Activated CD8-positive, alpha-beta T cell treated with anti-CD3 and anti-CD28 coated beads for 36 hours (primary cell): ENCODE data around the gene TMEM234. TPM values are rescaled to one million over a fixed set of nuclear protein-coding genes. Genes with fewer than 3 reads are reported as not detected.

Experiments
- ATAC-seq: fragments of 200-7000 bp; cut with Tn5 transposase; one replicate; pipeline ENCODE4 v1.10.0; 2021; ENCODE audit warnings: mild to moderate bottlenecking, moderate library complexity
- CTCF ChIA-PET: fragments of 350-600 bp; sonication (Branson Sonifier 250); formaldehyde crosslinking; loops from one replicate; lab custom pipeline; 2021; ENCODE audit warnings: antibody characterized with exemption; lab: Charles Lee
- POLR2A ChIA-PET: fragments of 350-600 bp; sonication (Branson Sonifier 250); formaldehyde crosslinking; loops from one replicate; lab custom pipeline; 2021; ENCODE audit warnings: antibody characterized with exemption; lab: Charles Lee
- DNase-seq: peaks from one replicate; pipeline ENCODE4 v3.0.0-alpha.2; 2020
- H3K27ac Mint-ChIP-seq: one replicate; pipeline ENCODE4 v1.8.0; 2021; ENCODE audit warnings: mild to moderate bottlenecking, mixed read lengths
- H3K27me3 Mint-ChIP-seq: one replicate; pipeline ENCODE4 v1.8.0; 2021; ENCODE audit warnings: mixed read lengths
- H3K36me3 Mint-ChIP-seq: one replicate; pipeline ENCODE4 v1.8.0; 2021; ENCODE audit warnings: low read depth, mixed read lengths
- H3K4me1 Mint-ChIP-seq: one replicate; pipeline ENCODE4 v1.8.0; 2021; ENCODE audit warnings: low read depth, mixed read lengths
- H3K4me3 Mint-ChIP-seq: one replicate; pipeline ENCODE4 v1.8.0; 2021; ENCODE audit warnings: mild to moderate bottlenecking, moderate library complexity, mixed read lengths
- H3K9me3 Mint-ChIP-seq: one replicate; pipeline ENCODE4 v1.8.0; 2021; ENCODE audit warnings: mixed read lengths
- CTCF ChIP-seq: fragments of 200-600 bp; IDR thresholded peaks from one replicate; pipeline ENCODE4 v1.8.0; 2022; ENCODE audit warnings: antibody characterized with exemption, mild to moderate bottlenecking
- intact Hi-C: fragments of 100-400 bp; cut with micrococcal nuclease; formaldehyde crosslinking; loops from one replicate; pipeline ENCODE4 v1.10.0; 2022
- total RNA-seq, 2 experiments: library from RNA; stranded (reverse); gene quantifications; one replicate each; pipeline ENCODE4 v1.2.3, GENCODE V29; 2021

The TMEM234 gene
- total RNA-seq, 2 experiments from 2014 or later, result 6.9 to 7.7 TPM

DNA sequence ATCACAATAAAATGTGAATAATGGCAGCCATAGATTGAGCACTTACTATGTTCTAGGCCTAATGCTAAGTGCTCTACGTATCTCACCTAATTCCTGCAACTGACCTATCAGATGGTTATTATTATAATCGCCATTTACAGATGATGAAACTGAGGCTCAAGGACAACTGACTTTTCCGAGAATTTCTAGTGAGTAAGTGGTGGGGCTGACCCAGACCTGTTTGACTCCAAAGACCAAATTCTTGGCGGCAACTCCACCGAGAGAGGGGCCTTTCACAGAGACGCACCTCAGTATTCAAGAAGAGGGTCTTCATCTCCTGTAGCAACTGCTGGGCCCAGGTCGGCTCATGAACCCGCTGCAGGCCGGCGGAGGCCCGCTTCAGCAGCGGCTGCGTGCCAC is 573 bp downstream of the TMEM234 start:
- DNase-seq (no peak), ATAC-seq (no peak)
- ChIA-PET CTCF (interaction anchor here (1.2 to 2.3 kb wide), 2 partner anchors 14 to 27 kb away, joined by 4 to 12 read pairs; no protein-coding TSS in a partner anchor), POLR2A (interaction anchor here (0.7 to 1.2 kb wide), 4 partner anchors 19 to 215 kb away, joined by 3 read pairs; no protein-coding TSS in a partner anchor)
- peak overlapping the region; percentile 98 for H3K27ac Mint-ChIP-seq
- no peak for TF ChIP-seq CTCF
- H3K9me3 Mint-ChIP-seq, result no peaks in the 10 kb centered on the region
- peak overlapping the region; percentile 96 for H3K4me3 Mint-ChIP-seq
- no peaks in the 10 kb centered on the region for H3K27me3 Mint-ChIP-seq
- intact Hi-C loops, result no loop called here
- H3K4me1 Mint-ChIP-seq, result peaks cover 33% of the 10 kb centered on the region
- H3K36me3 Mint-ChIP-seq, result peaks cover 27% of the 10 kb centered on the region

DNA sequence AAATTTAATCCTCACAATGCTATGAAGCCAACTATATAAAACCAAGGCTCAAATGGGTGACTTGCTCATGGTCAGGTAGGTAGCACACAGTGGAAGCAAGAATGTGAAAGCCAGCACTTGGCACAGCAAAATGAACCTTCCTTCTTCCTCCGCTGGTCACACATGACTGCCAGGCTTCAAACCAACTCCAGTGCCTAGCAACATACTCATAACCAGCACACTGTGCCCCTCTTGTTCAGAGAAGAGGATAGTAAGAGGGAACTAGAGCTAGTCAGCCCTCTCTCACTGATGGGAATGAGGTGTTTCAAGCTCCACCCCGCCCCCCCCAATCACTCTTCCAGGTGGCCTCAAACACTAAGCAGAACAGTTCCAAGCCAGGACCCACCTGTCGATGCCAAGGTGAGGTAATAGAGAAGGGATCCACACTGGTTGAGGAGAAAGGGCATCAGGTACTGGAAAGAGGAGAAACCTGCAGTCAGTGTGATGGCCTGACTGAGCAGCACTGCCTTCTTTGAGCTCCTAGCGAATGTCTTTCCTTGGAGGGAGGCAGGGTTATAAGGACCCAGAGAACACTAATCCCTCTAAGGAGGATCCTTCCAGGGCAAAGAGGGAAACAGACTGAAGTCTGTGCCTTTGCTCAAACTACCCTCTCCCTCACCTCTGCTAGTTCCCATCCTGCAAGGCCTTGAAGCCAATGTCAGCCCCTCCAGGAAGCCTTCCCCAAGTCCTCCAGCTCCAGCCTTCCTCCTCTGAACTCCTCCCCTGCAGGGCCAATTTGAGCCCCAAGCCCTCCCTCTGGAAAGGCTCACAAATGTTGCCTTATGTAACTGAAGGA is 1.2 kb downstream of the TMEM234 start:
- Mint-ChIP-seq H3K27me3 (no peaks in the 10 kb centered on the region), H3K4me1 (peaks cover 29% of the 10 kb centered on the region), H3K36me3 (peaks cover 24% of the 10 kb centered on the region), H3K9me3 (no peaks in the 10 kb centered on the region), H3K27ac (peak overlapping the region; percentile 98), H3K4me3 (peak overlapping the region; percentile 96)
- CTCF ChIA-PET, result interaction anchor here (1.2 to 2.3 kb wide), 2 partner anchors 15 to 28 kb away, joined by 4 to 12 read pairs; no protein-coding TSS in a partner anchor
- POLR2A ChIA-PET, result interaction anchor here (1.0 to 1.2 kb wide), 4 partner anchors 15 to 72 kb away, joined by 3 read pairs; partner anchors contain the start of gene IQCC
- intact Hi-C loops, result no loop called here
- DNase-seq, result no peak
- ATAC-seq, result no peak
- no peak for TF ChIP-seq CTCF

GRCh38 chr1:32219022-32219421 is 3.1 kb downstream of the TMEM234 start:
- ATAC-seq (no peak), DNase-seq (no peak)
- CTCF ChIA-PET, result no interaction called here
- no peak overlapping the region for H3K4me3 Mint-ChIP-seq
- intact Hi-C loops, result no loop called here
- H3K27ac Mint-ChIP-seq, result no peak overlapping the region
- peaks cover 14% of the 10 kb centered on the region for H3K36me3 Mint-ChIP-seq
- TF ChIP-seq CTCF, result no peak
- POLR2A ChIA-PET, result interaction anchor here (2.8 kb wide), 1 partner anchor 13 kb away, joined by 9 read pairs; the partner anchor contains the start of gene IQCC
- H3K4me1 Mint-ChIP-seq, result peaks cover 22% of the 10 kb centered on the region
- H3K9me3 Mint-ChIP-seq, result no peaks in the 10 kb centered on the region
- H3K27me3 Mint-ChIP-seq, result no peaks in the 10 kb centered on the region

GRCh38 chr1:32216566-32216965 is 5.6 kb downstream of the TMEM234 start:
- Mint-ChIP-seq H3K9me3 (no peaks in the 10 kb centered on the region), H3K27ac (no peak overlapping the region), H3K4me3 (no peak overlapping the region), H3K36me3 (no peaks in the 10 kb centered on the region), H3K27me3 (no peaks in the 10 kb centered on the region), H3K4me1 (peaks cover 18% of the 10 kb centered on the region)
- no peak for TF ChIP-seq CTCF
- ATAC-seq (no peak), DNase-seq (no peak)
- CTCF ChIA-PET, result interaction anchor here (0.8 to 4.3 kb wide), 35 partner anchors 8 to 231 kb away, joined by 3 to 44 read pairs (median 8); partner anchors contain the start of genes CCDC28B, HDAC1, IQCC and LCK
- intact Hi-C loops, result no loop called here
- POLR2A ChIA-PET, result interaction anchor here (0.8 to 1.9 kb wide), 9 partner anchors 9 to 161 kb away, joined by 3 to 9 read pairs (median 4); partner anchors contain the start of genes IQCC and LCK
